GM06990 (cell line): Measurements from ENCODE around the gene CEBPA.

Experiments used
- DNase-seq: peaks from one replicate; pipeline ENCODE4 v3.0.0-alpha.2; 2011; ENCODE audit not compliant: insufficient read length; ENCODE audit errors: extremely low read depth
- H3K27me3 ChIP-seq: replicated peaks from 2 replicates; pipeline ENCODE4 v1.6.0; 2011; ENCODE audit warnings: low read length; ENCODE audit not compliant: control insufficient read depth, insufficient read depth
- H3K36me3 ChIP-seq: 2 replicates; pipeline ENCODE4 v1.5.1; 2011; ENCODE audit warnings: low read length; ENCODE audit not compliant: control insufficient read depth, insufficient read depth
- H3K4me3 ChIP-seq: replicated peaks from 2 replicates; pipeline ENCODE4 v1.5.1; 2011; ENCODE audit warnings: low read depth, mild to moderate bottlenecking, control low read depth, low read length
- CTCF ChIP-seq: IDR thresholded peaks from 2 replicates; pipeline ENCODE4 v1.5.1; 2011; ENCODE audit warnings: low read length, control low read depth, mild to moderate bottlenecking, inconsistent platforms; ENCODE audit not compliant: insufficient read depth, poor library complexity, severe bottlenecking

CEBPA gene

GRCh38 chr19:33290082-33290815 lies 12.1 kb downstream of the CEBPA start:
- no peak overlapping the region for H3K4me3 ChIP-seq
- H3K27me3 ChIP-seq: no peaks in the 10 kb centered on the region
- no peak for DNase-seq
- no peak for TF ChIP-seq CTCF
- H3K36me3 ChIP-seq: no peaks in the 10 kb centered on the region

GRCh38 chr19:33289261-33289660 lies 13.1 kb downstream of the CEBPA start:
- no peak for DNase-seq
- Histone ChIP-seq H3K4me3 (no peak overlapping the region), H3K27me3 (0 out of 2 replicates have a peak, but pooled peaks cover under 1% of the 10 kb centered on the region), H3K36me3 (no peaks in the 10 kb centered on the region)
- no peak for TF ChIP-seq CTCF

- Histone ChIP-seq H3K4me3 (no peak overlapping the region), H3K36me3 (no peaks in the 10 kb centered on the region), H3K27me3 (0 out of 2 replicates have a peak, but pooled peaks cover 2% of the 10 kb centered on the region)
- no peak for DNase-seq
- no peak for TF ChIP-seq CTCF
Observed at GRCh38 chr19:33288666-33289065, 13.7 kb downstream of the CEBPA start.

GRCh38 chr19:33287927-33288326 lies 14.4 kb downstream of the CEBPA start:
- no peak for TF ChIP-seq CTCF
- no peaks in the 10 kb centered on the region for H3K36me3 ChIP-seq
- H3K4me3 ChIP-seq: no peak overlapping the region
- no peak for DNase-seq
- H3K27me3 ChIP-seq: 0 out of 2 replicates have a peak, but pooled peaks cover 2% of the 10 kb centered on the region

- H3K27me3 ChIP-seq: 0 out of 2 replicates have a peak, but pooled peaks cover 2% of the 10 kb centered on the region
- H3K4me3 ChIP-seq: no peak overlapping the region
- DNase-seq: no peak
- H3K36me3 ChIP-seq: no peaks in the 10 kb centered on the region
- TF ChIP-seq CTCF: no peak
Observed at GRCh38 chr19:33287438-33287837, 14.9 kb downstream of the CEBPA start.

GRCh38 chr19:33286899-33287298 lies 15.4 kb downstream of the CEBPA start:
- 0 out of 2 replicates have a peak, but pooled peaks cover 2% of the 10 kb centered on the region for H3K27me3 ChIP-seq
- no peak for DNase-seq
- TF ChIP-seq CTCF: no peak
- H3K36me3 ChIP-seq: no peaks in the 10 kb centered on the region
- H3K4me3 ChIP-seq: no peak overlapping the region
